HEK293 (cell line): ENCODE data around the gene IGLL1.

ENCODE experiments used
- YY1 ChIP-seq: fragments of 450-650 bp; formaldehyde crosslinking; IDR thresholded peaks from 2 replicates; pipeline ENCODE4 v1.5.1; 2018; ENCODE audit warnings: missing biosample characterization, missing genetic modification characterization
- ZBTB20 ChIP-seq: fragments of 450-650 bp; formaldehyde crosslinking; IDR thresholded peaks from 2 replicates; pipeline ENCODE4 v1.5.1; 2016; ENCODE audit warnings: missing biosample characterization, missing genetic modification characterization
- ZNF184 ChIP-seq: fragments of 450-650 bp; IDR thresholded peaks from 2 replicates; pipeline ENCODE4 v1.5.1; 2018; ENCODE audit warnings: missing biosample characterization, mild to moderate bottlenecking, missing genetic modification characterization
- ZNF341 ChIP-seq: fragments of 450-650 bp; formaldehyde crosslinking; IDR thresholded peaks from 2 replicates; pipeline ENCODE4; 2016; ENCODE audit warnings: low read depth, missing biosample characterization, missing genetic modification characterization
- ZNF624 ChIP-seq: fragments of 450-650 bp; formaldehyde crosslinking; IDR thresholded peaks from 2 replicates; pipeline ENCODE4 v1.5.1; 2017; ENCODE audit warnings: missing biosample characterization, missing genetic modification characterization
- ZNF830 ChIP-seq: fragments of 450-650 bp; IDR thresholded peaks from 2 replicates; pipeline ENCODE4 v1.5.0; 2018; ENCODE audit warnings: missing biosample characterization, missing genetic modification characterization, low read depth, mild to moderate bottlenecking, moderate library complexity
- TF ChIP-seq, protein P1 (sequence below): fragments of 450-650 bp; formaldehyde crosslinking; IDR thresholded peaks from 2 replicates; pipeline ENCODE4 v1.5.1; 2016; ENCODE audit warnings: missing biosample characterization, missing genetic modification characterization
- TF ChIP-seq, protein P2 (sequence below): fragments of 450-650 bp; formaldehyde crosslinking; IDR thresholded peaks from 2 replicates; pipeline ENCODE4 v1.5.1; 2016; ENCODE audit warnings: missing biosample characterization, missing genetic modification characterization
- TF ChIP-seq, protein P3 (sequence below): fragments of 450-650 bp; formaldehyde crosslinking; IDR thresholded peaks from 2 replicates; pipeline ENCODE4 v1.5.1; 2016; ENCODE audit warnings: missing biosample characterization, missing genetic modification characterization
- TF ChIP-seq, protein P4 (sequence below): fragments of 450-650 bp; formaldehyde crosslinking; IDR thresholded peaks from 2 replicates; pipeline ENCODE4 v1.5.1; 2016; ENCODE audit warnings: missing biosample characterization, missing genetic modification characterization

DNA sequence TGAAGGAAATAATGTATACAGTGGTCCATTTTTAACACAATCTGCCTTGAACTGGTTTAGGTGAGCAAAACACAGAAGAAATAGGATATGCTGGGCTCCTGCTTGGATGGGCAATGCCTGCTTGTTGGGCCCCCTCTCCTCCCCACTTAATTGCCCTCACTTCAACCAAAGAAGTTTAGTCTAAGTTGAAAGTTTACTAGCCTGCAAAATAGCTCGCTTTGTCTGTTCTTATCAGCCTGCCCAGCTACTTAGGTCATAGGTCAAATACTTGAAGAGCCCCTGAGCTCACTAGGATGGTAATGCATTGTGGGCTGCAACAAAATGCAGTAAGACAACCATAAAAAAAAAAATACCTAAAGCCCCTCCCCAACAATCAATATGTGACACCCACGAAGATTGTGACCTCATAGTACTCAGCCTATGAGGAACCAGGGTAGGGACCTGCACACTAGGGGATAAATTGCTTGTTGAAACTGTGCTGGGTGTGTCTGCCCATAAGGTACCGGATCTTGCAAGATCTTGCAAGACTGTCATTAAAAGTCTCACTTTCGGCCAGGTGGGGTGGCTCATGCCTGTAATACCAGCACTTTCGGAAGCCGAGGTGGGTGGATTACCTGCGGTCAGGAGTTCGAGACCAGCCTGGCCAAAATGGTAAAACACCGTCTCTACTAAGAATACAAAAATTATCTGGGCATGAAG lies 41.1 kb upstream of the IGLL1 start:
- TF ChIP-seq YY1 = no peak
- TF ChIP-seq, protein P1, sequence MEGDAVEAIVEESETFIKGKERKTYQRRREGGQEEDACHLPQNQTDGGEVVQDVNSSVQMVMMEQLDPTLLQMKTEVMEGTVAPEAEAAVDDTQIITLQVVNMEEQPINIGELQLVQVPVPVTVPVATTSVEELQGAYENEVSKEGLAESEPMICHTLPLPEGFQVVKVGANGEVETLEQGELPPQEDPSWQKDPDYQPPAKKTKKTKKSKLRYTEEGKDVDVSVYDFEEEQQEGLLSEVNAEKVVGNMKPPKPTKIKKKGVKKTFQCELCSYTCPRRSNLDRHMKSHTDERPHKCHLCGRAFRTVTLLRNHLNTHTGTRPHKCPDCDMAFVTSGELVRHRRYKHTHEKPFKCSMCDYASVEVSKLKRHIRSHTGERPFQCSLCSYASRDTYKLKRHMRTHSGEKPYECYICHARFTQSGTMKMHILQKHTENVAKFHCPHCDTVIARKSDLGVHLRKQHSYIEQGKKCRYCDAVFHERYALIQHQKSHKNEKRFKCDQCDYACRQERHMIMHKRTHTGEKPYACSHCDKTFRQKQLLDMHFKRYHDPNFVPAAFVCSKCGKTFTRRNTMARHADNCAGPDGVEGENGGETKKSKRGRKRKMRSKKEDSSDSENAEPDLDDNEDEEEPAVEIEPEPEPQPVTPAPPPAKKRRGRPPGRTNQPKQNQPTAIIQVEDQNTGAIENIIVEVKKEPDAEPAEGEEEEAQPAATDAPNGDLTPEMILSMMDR (tag by site-specific recombination) = no peak
- TF ChIP-seq ZBTB20 = no peak
- TF ChIP-seq ZNF624 (tag by site-specific recombination) = no peak
- TF ChIP-seq, protein P2, sequence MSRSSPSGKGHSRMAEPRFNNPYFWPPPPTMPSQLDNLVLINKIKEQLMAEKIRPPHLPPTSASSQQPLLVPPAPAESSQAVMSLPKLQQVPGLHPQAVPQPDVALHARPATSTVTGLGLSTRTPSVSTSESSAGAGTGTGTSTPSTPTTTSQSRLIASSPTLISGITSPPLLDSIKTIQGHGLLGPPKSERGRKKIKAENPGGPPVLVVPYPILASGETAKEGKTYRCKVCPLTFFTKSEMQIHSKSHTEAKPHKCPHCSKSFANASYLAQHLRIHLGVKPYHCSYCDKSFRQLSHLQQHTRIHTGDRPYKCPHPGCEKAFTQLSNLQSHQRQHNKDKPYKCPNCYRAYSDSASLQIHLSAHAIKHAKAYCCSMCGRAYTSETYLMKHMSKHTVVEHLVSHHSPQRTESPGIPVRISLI (tag by site-specific recombination) = no peak
- no peak for TF ChIP-seq ZNF184
- TF ChIP-seq, protein P3, sequence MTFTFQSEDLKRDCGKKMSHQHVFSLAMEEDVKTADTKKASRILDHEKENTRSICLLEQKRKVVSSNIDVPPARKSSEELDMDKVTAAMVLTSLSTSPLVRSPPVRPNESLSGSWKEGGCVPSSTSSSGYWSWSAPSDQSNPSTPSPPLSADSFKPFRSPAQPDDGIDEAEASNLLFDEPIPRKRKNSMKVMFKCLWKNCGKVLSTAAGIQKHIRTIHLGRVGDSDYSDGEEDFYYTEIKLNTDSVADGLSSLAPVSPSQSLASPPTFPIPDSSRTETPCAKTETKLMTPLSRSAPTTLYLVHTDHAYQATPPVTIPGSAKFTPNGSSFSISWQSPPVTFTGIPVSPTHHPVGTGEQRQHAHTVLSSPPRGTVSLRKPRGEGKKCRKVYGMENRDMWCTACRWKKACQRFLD (tag by site-specific recombination) = no peak
- TF ChIP-seq ZNF830 = no peak
- no peak for TF ChIP-seq ZNF341 (tag by site-specific recombination)
- TF ChIP-seq, protein P4, sequence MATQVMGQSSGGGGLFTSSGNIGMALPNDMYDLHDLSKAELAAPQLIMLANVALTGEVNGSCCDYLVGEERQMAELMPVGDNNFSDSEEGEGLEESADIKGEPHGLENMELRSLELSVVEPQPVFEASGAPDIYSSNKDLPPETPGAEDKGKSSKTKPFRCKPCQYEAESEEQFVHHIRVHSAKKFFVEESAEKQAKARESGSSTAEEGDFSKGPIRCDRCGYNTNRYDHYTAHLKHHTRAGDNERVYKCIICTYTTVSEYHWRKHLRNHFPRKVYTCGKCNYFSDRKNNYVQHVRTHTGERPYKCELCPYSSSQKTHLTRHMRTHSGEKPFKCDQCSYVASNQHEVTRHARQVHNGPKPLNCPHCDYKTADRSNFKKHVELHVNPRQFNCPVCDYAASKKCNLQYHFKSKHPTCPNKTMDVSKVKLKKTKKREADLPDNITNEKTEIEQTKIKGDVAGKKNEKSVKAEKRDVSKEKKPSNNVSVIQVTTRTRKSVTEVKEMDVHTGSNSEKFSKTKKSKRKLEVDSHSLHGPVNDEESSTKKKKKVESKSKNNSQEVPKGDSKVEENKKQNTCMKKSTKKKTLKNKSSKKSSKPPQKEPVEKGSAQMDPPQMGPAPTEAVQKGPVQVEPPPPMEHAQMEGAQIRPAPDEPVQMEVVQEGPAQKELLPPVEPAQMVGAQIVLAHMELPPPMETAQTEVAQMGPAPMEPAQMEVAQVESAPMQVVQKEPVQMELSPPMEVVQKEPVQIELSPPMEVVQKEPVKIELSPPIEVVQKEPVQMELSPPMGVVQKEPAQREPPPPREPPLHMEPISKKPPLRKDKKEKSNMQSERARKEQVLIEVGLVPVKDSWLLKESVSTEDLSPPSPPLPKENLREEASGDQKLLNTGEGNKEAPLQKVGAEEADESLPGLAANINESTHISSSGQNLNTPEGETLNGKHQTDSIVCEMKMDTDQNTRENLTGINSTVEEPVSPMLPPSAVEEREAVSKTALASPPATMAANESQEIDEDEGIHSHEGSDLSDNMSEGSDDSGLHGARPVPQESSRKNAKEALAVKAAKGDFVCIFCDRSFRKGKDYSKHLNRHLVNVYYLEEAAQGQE (tag by site-specific recombination) = no peak
